Lower leg skin (tissue), 4 donors: Measurements from ENCODE around the gene DRD2. TPM values are rescaled to one million over a fixed set of nuclear protein-coding genes. Genes with fewer than 3 reads are reported as not detected.

Source experiments
- DNase-seq, 2 donors: peaks; one replicate each; pipeline ENCODE4 v3.0.0-alpha.2; 2019; ENCODE audit warnings: low spot score in 2 of 2
- H3K4me3 ChIP-seq: fragments of 200-600 bp; sonication (generic); 2 replicates; pipeline ENCODE4 v1.5.1; 2017; ENCODE audit warnings: mild to moderate bottlenecking, low read depth; ENCODE audit not compliant: poor library complexity, severe bottlenecking
- CTCF ChIP-seq, 3 donors: fragments of 450-650 bp; IDR thresholded peaks; one replicate each; pipeline ENCODE4 v1.5.1; 2016; ENCODE audit warnings: antibody characterized with exemption in 3 of 3, mild to moderate bottlenecking in 3 of 3, moderate library complexity in 2 of 3
- POLR2A ChIP-seq, 2 donors: fragments of 450-650 bp; IDR thresholded peaks; one replicate each; pipeline ENCODE4 v1.6.1; 2016 to 2017; ENCODE audit warnings: antibody characterized with exemption in 2 of 2, mild to moderate bottlenecking in 1 of 2, moderate library complexity in 1 of 2
- WGBS, 2 donors: methylation state at CpG; one replicate each; pipeline ENCODE4 v1.1.5; 2018; 5-methylcytosine and 5-hydroxymethylcytosine counted together
- intact Hi-C: fragments of 100-400 bp; cut with DNase I; formaldehyde crosslinking; loops from one replicate; pipeline ENCODE4 v1.15.0; 2023; ENCODE audit warnings: low total_unique reads
- total RNA-seq, 4 donors: library from RNA; depleted of rRNA; stranded (reverse); fragments of >200 nt; gene quantifications; one replicate each; pipeline ENCODE4 v1.1.0, GENCODE V29; 2016

The DRD2 gene
- total RNA-seq, 4 donors from 2014 or later = 0.11 to 0.81 (median 0.22) TPM; not detected in 1

GRCh38 chr11:113392236-113392921 is 82.8 kb downstream of the DRD2 start:
- no peak overlapping the region for H3K4me3 ChIP-seq
- no peak for TF ChIP-seq CTCF (IDR thresholded peaks at IDR 0.05)
- TF ChIP-seq POLR2A (IDR thresholded peaks at IDR 0.05) = no peak
- WGBS, 2 donors = 67 to 75% methylated on average over 3 of the region's 3 CpGs
- peak in 1 of 2 donors; percentile 37 for DNase-seq
- intact Hi-C loops = no loop called here

- no peak for DNase-seq
Measured at GRCh38 chr11:113389272-113389671, 85.9 kb downstream of the DRD2 start.

GRCh38 chr11:113387605-113388211 is 87.5 kb downstream of the DRD2 start, which contains the start of gene ANKK1:
ANKK1 (plus strand) TSS chr11:113387779; CDS start chr11:113387885, 106 bp downstream.
- DNase-seq = peak in 1 of 2 donors; percentile 81
- TF ChIP-seq CTCF (IDR thresholded peaks at IDR 0.05) = no peak
- TF ChIP-seq POLR2A (IDR thresholded peaks at IDR 0.05) = no peak
- no peak within 1 kb of the TSS for H3K4me3 ChIP-seq
- WGBS, 2 donors = 15 to 18% methylated on average over 14 to 17 of the region's 46 CpGs
- intact Hi-C loops = no loop called here

More at GRCh38 chr11:113389272-113389671, 85.9 kb downstream of the DRD2 start:
- 41 to 49% methylated on average over 3 of the region's 3 CpGs for WGBS, 2 donors
- H3K4me3 ChIP-seq = no peak overlapping the region
- intact Hi-C loops = no loop called here
- no peak for TF ChIP-seq POLR2A (IDR thresholded peaks at IDR 0.05)
- TF ChIP-seq CTCF (IDR thresholded peaks at IDR 0.05) = no peak

- DNase-seq = peak in 1 of 2 donors; percentile 79
- 84 to 90% methylated on average over 6 of the region's 6 CpGs for WGBS, 2 donors
- no peak for TF ChIP-seq POLR2A (IDR thresholded peaks at IDR 0.05)
- TF ChIP-seq CTCF (IDR thresholded peaks at IDR 0.05) = no peak
- intact Hi-C loops = no loop called here
- H3K4me3 ChIP-seq = no peak overlapping the region
Measured at GRCh38 chr11:113386866-113387265, 88.3 kb downstream of the DRD2 start.

GRCh38 chr11:113385749-113386148 is 89.4 kb downstream of the DRD2 start:
- intact Hi-C loops = no loop called here
- no peak for TF ChIP-seq CTCF (IDR thresholded peaks at IDR 0.05)
- TF ChIP-seq POLR2A (IDR thresholded peaks at IDR 0.05) = no peak
- no peak for DNase-seq
- H3K4me3 ChIP-seq = no peak overlapping the region
- 77 to 100% methylated on average over 3 of the region's 3 CpGs for WGBS, 2 donors
